HepG2 (cell line): ENCODE measurements around the gene NTM. TPM values are rescaled to one million over a fixed set of nuclear protein-coding genes. Genes with fewer than 3 reads are reported as not detected.

Source experiments
- ATAC-seq: fragments of 200-7000 bp; cut with Tn5 transposase; 3 replicates; pipeline ENCODE4 v1.9.1; 2020; ENCODE audit warnings: mild to moderate bottlenecking, moderate library complexity
- BruUV-seq: library from RNA; stranded (reverse); fragments of 400-500 nt; replicated peaks from 2 replicates; lab custom pipeline; 2021; lab: Mats Ljungman, UMichigan
- CTCF ChIA-PET: fragments of 300-600 bp; formaldehyde crosslinking; extraction: SDS; loops from one replicate; lab custom pipeline; 2021; ENCODE audit warnings: low total read pairs, inconsistent platforms, low intra/inter-chr PET ratio; lab: Yijun Ruan, JAX
- POLR2A ChIA-PET: fragments of 350-600 bp; sonication (Branson Sonifier 250); formaldehyde crosslinking; loops from one replicate; lab custom pipeline; 2020; ENCODE audit warnings: antibody characterized with exemption, inconsistent platforms; lab: Yijun Ruan, JAX
- DNase-seq: peaks from one replicate; pipeline ENCODE4 v3.0.0-alpha.2; 2015; ENCODE audit warnings: low spot score
- FAIRE-seq: peaks from 3 replicates; lab custom pipeline; 2011; peaks lifted over from hg19 to GRCh38; lab: Jason Lieb, UNC
- H2AFZ ChIP-seq: one replicate; pipeline ENCODE4 v1.6.1; 2011; ENCODE audit warnings: low read length, inconsistent platforms
- H3K27ac ChIP-seq: fragments of 300-600 bp; 3 replicates; pipeline ENCODE4 v1.8.0; 2011; ENCODE audit warnings: mixed run types, mild to moderate bottlenecking, mixed read lengths, low read length, inconsistent platforms; ENCODE audit not compliant: insufficient read depth; ENCODE audit errors: extremely low read length
- H3K27me3 ChIP-seq, 2 experiments: fragments of 200-600 bp in 1 of 2; 2 replicates in 1 of 2; 3 replicates in 1 of 2; pipeline versions ENCODE4 v1.6.0 to v1.8.0; 2011; ENCODE audit warnings: low read length in 2 of 2, mild to moderate bottlenecking in 2 of 2, moderate library complexity in 2 of 2, inconsistent platforms in 1 of 2; ENCODE audit not compliant: insufficient read depth in 2 of 2, control insufficient read depth in 1 of 2
- H3K36me3 ChIP-seq, 2 experiments: fragments of 200-600 bp in 1 of 2; replicated peaks in 1 of 2; 2 replicates in 1 of 2; 3 replicates in 1 of 2; pipeline versions ENCODE4 v1.5.1 to v1.8.0; 2011; ENCODE audit warnings: low read length in 2 of 2, inconsistent platforms in 1 of 2; ENCODE audit not compliant: insufficient read depth in 2 of 2, control insufficient read depth in 1 of 2
- H3K4me1 ChIP-seq: 2 replicates; pipeline ENCODE4 v1.5.1; 2012; ENCODE audit warnings: low read length, inconsistent platforms; ENCODE audit not compliant: insufficient read depth
- H3K4me2 ChIP-seq: 2 replicates; pipeline ENCODE4 v1.6.0; 2011; ENCODE audit warnings: low read depth, low read length, inconsistent platforms
- H3K4me3 ChIP-seq, 3 experiments: fragments of 200-600 bp in 1 of 3; sonication (generic), shearing (Covaris generic) in 1 of 3; replicated peaks in 1 of 3; 2 replicates each; pipeline ENCODE4 v1.5.1; 2011 to 2016; ENCODE audit warnings: low read length in 3 of 3, inconsistent platforms in 2 of 3, low read depth in 2 of 3, mild to moderate bottlenecking in 2 of 3, control low read depth in 1 of 3, mixed read lengths in 1 of 3; ENCODE audit not compliant: insufficient read depth in 1 of 3
- H3K79me2 ChIP-seq: one replicate; pipeline ENCODE4 v1.6.1; 2011; ENCODE audit warnings: low read length, inconsistent platforms; ENCODE audit not compliant: insufficient read depth
- H3K9ac ChIP-seq: 2 replicates; pipeline ENCODE4 v1.6.0; 2011; ENCODE audit warnings: mild to moderate bottlenecking, low read depth, low read length, inconsistent platforms; ENCODE audit not compliant: insufficient read depth
- H3K9me3 ChIP-seq: 2 replicates; pipeline ENCODE4 v1.5.1; 2012; ENCODE audit warnings: mild to moderate bottlenecking, low read length
- H4K20me1 ChIP-seq: 2 replicates; pipeline ENCODE4 v1.6.0; 2011; ENCODE audit warnings: inconsistent platforms, mild to moderate bottlenecking, low read length, moderate library complexity; ENCODE audit not compliant: insufficient read depth
- FOXK2 ChIP-seq: fragments of 450-650 bp; IDR thresholded peaks from 2 replicates; pipeline ENCODE4 v1.6.1; 2016
- JARID2 ChIP-seq: sonication (generic); formaldehyde crosslinking; IDR thresholded peaks from 2 replicates; pipeline ENCODE4 v1.8.1; 2023; ENCODE audit warnings: missing genetic modification reagents, inconsistent platforms; ENCODE audit not compliant: insufficient replicate concordance
- KDM1A ChIP-seq: IDR thresholded peaks from 2 replicates; pipeline ENCODE4 v1.6.1; 2016; ENCODE audit warnings: missing compliant biosample characterization
- ZFP36 ChIP-seq: fragments of 150-350 bp; IDR thresholded peaks from 2 replicates; pipeline ENCODE4 v1.6.1; 2018; ENCODE audit warnings: borderline replicate concordance, low read length, low read depth; ENCODE audit not compliant: partially characterized antibody
- WGBS: methylation state at CpG from one replicate; pipeline ENCODE4 v1.1.6; 2017; ENCODE audit warnings: low lambda C conversion rate; 5-methylcytosine and 5-hydroxymethylcytosine counted together
- in situ Hi-C: cut with HindIII; loops from 2 replicates; pipeline ENCODE4 v1.10.0; 2017; ENCODE audit warnings: low pct_unique_long_range_greater_than_20kb; ENCODE audit not compliant: extremely low pct_ligation_motif_present
- intact Hi-C: fragments of 100-400 bp; cut with micrococcal nuclease; formaldehyde crosslinking; loops from one replicate; pipeline ENCODE4 v1.10.0; 2022; ENCODE audit not compliant: unreplicated experiment
- polyA plus RNA-seq, 8 experiments: library from polyadenylated mRNA; depleted of rRNA in 3 of 8; stranded (reverse) in 7 of 8; unstranded in 1 of 8; fragments of >200 nt; fragmentation: Illumina TruSeq in 4 of 8; extraction: Trizol in 4 of 8; gene quantifications; 2 replicates each; pipeline versions ENCODE4 v1.2.1 to v1.2.3, GENCODE V29; 2011 to 2016; ENCODE audit warnings: low read depth in 4 of 8, missing spikeins in 1 of 8, mixed read lengths in 1 of 8; ENCODE audit not compliant: insufficient read depth in 1 of 8
- total RNA-seq, 5 experiments: library from RNA; depleted of rRNA; stranded (reverse); fragments of >200 nt; fragmentation: Illumina TruSeq; extraction: Trizol; gene quantifications; 2 replicates each; pipeline ENCODE4 v1.2.3, GENCODE V29; 2016; ENCODE audit warnings: low read depth in 1 of 5
- TF ChIP-seq, protein P1 (sequence below): sonication (generic); formaldehyde crosslinking; IDR thresholded peaks from 2 replicates; pipeline ENCODE4 v1.4.0; 2020; ENCODE audit warnings: missing genetic modification reagents, borderline replicate concordance
- TF ChIP-seq, protein P2 (sequence below): sonication (generic); formaldehyde crosslinking; IDR thresholded peaks from 2 replicates; pipeline ENCODE4 v1.4.0; 2020; ENCODE audit warnings: mild to moderate bottlenecking, missing genetic modification reagents
- TF ChIP-seq, protein P3 (sequence below): sonication (generic); formaldehyde crosslinking; IDR thresholded peaks from 2 replicates; pipeline ENCODE4 v1.9.0; 2021; ENCODE audit warnings: mild to moderate bottlenecking, missing genetic modification reagents
- TF ChIP-seq, protein P4 (sequence below): IDR thresholded peaks from 2 replicates; pipeline ENCODE4 v1.6.1; 2012; ENCODE audit warnings: low read length, improper control_type of control experiment

NTM gene
- total and polyA plus RNA-seq, 2 of the 13 experiments (the other 11 are each of a cell fraction or from before 2014, with no cell fraction given): not detected

DNA sequence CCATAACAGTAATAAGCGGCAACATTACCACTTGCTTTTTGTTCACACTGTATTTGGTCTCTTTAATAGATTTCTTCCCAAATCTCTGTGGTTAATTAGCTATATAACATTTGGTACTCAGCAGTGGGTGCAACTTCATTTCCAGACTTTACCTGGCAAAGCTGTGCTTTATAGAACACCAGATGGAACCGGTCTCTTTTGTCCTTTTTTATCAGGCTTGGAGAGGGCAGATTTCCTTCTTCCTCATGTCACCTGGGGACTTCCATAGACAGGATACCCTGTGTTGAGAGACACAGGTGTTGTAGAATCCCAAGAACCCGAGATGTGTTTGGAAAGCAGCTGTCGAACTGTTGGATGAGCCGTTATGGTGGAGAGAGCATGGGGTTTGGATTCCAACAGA is 393.7 kb downstream of the NTM start:
- WGBS: 40% methylated on average over 5 of the region's 5 CpGs
- in situ Hi-C loops: no loop called here
- ATAC-seq: no peak

More for the DNA sequence above, 393.7 kb downstream of the NTM start:
- no peaks in the 10 kb centered on the region for H3K36me3 ChIP-seq
- no TSS peak for BruUV-seq
- H3K9me3 ChIP-seq: no peaks in the 10 kb centered on the region
- no peaks in the 10 kb centered on the region for H4K20me1 ChIP-seq
- H3K4me3 ChIP-seq: no peak overlapping the region
- no peak overlapping the region for H2AFZ ChIP-seq
- POLR2A ChIA-PET: no interaction called here
- FAIRE-seq (no peak), DNase-seq (no peak)
- no peak overlapping the region for H3K27ac ChIP-seq
- H3K4me2 ChIP-seq: no peak overlapping the region
- H3K27me3 ChIP-seq: peaks cover 0 to 3% of the 10 kb centered on the region in 2 experiments; a peak in 2 of 5 replicates
- no peaks in the 10 kb centered on the region for H3K4me1 ChIP-seq
- CTCF ChIA-PET: no interaction called here
- no peak overlapping the region for H3K9ac ChIP-seq
- intact Hi-C loops: no loop called here
- no peaks in the 10 kb centered on the region for H3K79me2 ChIP-seq
- TF ChIP-seq, protein P1, sequence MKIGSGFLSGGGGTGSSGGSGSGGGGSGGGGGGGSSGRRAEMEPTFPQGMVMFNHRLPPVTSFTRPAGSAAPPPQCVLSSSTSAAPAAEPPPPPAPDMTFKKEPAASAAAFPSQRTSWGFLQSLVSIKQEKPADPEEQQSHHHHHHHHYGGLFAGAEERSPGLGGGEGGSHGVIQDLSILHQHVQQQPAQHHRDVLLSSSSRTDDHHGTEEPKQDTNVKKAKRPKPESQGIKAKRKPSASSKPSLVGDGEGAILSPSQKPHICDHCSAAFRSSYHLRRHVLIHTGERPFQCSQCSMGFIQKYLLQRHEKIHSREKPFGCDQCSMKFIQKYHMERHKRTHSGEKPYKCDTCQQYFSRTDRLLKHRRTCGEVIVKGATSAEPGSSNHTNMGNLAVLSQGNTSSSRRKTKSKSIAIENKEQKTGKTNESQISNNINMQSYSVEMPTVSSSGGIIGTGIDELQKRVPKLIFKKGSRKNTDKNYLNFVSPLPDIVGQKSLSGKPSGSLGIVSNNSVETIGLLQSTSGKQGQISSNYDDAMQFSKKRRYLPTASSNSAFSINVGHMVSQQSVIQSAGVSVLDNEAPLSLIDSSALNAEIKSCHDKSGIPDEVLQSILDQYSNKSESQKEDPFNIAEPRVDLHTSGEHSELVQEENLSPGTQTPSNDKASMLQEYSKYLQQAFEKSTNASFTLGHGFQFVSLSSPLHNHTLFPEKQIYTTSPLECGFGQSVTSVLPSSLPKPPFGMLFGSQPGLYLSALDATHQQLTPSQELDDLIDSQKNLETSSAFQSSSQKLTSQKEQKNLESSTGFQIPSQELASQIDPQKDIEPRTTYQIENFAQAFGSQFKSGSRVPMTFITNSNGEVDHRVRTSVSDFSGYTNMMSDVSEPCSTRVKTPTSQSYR (CRISPR knock-in tag): no peak
- TF ChIP-seq, protein P2, sequence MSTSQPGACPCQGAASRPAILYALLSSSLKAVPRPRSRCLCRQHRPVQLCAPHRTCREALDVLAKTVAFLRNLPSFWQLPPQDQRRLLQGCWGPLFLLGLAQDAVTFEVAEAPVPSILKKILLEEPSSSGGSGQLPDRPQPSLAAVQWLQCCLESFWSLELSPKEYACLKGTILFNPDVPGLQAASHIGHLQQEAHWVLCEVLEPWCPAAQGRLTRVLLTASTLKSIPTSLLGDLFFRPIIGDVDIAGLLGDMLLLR: no peak
- TF ChIP-seq, protein P3, sequence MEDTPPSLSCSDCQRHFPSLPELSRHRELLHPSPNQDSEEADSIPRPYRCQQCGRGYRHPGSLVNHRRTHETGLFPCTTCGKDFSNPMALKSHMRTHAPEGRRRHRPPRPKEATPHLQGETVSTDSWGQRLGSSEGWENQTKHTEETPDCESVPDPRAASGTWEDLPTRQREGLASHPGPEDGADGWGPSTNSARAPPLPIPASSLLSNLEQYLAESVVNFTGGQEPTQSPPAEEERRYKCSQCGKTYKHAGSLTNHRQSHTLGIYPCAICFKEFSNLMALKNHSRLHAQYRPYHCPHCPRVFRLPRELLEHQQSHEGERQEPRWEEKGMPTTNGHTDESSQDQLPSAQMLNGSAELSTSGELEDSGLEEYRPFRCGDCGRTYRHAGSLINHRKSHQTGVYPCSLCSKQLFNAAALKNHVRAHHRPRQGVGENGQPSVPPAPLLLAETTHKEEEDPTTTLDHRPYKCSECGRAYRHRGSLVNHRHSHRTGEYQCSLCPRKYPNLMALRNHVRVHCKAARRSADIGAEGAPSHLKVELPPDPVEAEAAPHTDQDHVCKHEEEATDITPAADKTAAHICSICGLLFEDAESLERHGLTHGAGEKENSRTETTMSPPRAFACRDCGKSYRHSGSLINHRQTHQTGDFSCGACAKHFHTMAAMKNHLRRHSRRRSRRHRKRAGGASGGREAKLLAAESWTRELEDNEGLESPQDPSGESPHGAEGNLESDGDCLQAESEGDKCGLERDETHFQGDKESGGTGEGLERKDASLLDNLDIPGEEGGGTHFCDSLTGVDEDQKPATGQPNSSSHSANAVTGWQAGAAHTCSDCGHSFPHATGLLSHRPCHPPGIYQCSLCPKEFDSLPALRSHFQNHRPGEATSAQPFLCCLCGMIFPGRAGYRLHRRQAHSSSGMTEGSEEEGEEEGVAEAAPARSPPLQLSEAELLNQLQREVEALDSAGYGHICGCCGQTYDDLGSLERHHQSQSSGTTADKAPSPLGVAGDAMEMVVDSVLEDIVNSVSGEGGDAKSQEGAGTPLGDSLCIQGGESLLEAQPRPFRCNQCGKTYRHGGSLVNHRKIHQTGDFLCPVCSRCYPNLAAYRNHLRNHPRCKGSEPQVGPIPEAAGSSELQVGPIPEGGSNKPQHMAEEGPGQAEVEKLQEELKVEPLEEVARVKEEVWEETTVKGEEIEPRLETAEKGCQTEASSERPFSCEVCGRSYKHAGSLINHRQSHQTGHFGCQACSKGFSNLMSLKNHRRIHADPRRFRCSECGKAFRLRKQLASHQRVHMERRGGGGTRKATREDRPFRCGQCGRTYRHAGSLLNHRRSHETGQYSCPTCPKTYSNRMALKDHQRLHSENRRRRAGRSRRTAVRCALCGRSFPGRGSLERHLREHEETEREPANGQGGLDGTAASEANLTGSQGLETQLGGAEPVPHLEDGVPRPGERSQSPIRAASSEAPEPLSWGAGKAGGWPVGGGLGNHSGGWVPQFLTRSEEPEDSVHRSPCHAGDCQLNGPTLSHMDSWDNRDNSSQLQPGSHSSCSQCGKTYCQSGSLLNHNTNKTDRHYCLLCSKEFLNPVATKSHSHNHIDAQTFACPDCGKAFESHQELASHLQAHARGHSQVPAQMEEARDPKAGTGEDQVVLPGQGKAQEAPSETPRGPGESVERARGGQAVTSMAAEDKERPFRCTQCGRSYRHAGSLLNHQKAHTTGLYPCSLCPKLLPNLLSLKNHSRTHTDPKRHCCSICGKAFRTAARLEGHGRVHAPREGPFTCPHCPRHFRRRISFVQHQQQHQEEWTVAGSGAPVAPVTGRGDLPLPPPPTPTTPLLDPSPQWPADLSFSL: no peak
- no peak for TF ChIP-seq KDM1A
- TF ChIP-seq, protein P4, sequence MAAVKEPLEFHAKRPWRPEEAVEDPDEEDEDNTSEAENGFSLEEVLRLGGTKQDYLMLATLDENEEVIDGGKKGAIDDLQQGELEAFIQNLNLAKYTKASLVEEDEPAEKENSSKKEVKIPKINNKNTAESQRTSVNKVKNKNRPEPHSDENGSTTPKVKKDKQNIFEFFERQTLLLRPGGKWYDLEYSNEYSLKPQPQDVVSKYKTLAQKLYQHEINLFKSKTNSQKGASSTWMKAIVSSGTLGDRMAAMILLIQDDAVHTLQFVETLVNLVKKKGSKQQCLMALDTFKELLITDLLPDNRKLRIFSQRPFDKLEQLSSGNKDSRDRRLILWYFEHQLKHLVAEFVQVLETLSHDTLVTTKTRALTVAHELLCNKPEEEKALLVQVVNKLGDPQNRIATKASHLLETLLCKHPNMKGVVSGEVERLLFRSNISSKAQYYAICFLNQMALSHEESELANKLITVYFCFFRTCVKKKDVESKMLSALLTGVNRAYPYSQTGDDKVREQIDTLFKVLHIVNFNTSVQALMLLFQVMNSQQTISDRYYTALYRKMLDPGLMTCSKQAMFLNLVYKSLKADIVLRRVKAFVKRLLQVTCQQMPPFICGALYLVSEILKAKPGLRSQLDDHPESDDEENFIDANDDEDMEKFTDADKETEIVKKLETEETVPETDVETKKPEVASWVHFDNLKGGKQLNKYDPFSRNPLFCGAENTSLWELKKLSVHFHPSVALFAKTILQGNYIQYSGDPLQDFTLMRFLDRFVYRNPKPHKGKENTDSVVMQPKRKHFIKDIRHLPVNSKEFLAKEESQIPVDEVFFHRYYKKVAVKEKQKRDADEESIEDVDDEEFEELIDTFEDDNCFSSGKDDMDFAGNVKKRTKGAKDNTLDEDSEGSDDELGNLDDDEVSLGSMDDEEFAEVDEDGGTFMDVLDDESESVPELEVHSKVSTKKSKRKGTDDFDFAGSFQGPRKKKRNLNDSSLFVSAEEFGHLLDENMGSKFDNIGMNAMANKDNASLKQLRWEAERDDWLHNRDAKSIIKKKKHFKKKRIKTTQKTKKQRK: no peak
- TF ChIP-seq FOXK2: no peak
- TF ChIP-seq ZFP36: no peak
- TF ChIP-seq JARID2: no peak
